Measurements from ENCODE around the gene DUXB. TPM values are rescaled to one million over a fixed set of nuclear protein-coding genes. Genes with fewer than 3 reads are reported as not detected.

Gene DUXB
- not detected for total RNA-seq

- no peak for DNase-seq
These were observed at the start of gene DUXB for GRCh38 chr16:75701361-75701760. TSS of gene DUXB (minus strand) at chr16:75701461. CDS start at chr16:75701418, 43 bp downstream.

- DNase-seq, result no peak
These were observed 49.3 kb upstream of the DUXB start for GRCh38 chr16:75750528-75750927.

DNA sequence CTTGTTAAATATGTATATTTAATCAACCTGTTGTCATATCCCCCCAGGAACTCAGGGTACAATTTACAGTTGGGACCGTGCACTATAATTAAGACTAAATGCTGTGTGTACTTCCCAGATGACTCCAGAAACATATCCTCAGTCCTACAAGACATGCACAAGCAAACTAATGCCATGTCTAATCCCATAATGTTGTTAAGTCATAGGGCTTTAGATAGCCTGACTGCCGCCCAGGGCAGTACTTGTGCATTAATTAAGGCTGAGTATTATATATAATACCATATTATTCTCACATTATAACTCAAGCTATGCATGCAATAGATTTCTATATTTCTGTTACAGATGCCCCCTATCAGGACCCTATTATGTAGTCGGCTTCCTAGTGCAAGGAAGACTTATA, 45.1 kb upstream of the DUXB start:
- no peak for DNase-seq

- no peak for DNase-seq
These were observed 44.6 kb upstream of the DUXB start for GRCh38 chr16:75745823-75746222.

GRCh38 chr16:75745242-75745641, 44.0 kb upstream of the DUXB start:
- no peak for DNase-seq

DNA sequence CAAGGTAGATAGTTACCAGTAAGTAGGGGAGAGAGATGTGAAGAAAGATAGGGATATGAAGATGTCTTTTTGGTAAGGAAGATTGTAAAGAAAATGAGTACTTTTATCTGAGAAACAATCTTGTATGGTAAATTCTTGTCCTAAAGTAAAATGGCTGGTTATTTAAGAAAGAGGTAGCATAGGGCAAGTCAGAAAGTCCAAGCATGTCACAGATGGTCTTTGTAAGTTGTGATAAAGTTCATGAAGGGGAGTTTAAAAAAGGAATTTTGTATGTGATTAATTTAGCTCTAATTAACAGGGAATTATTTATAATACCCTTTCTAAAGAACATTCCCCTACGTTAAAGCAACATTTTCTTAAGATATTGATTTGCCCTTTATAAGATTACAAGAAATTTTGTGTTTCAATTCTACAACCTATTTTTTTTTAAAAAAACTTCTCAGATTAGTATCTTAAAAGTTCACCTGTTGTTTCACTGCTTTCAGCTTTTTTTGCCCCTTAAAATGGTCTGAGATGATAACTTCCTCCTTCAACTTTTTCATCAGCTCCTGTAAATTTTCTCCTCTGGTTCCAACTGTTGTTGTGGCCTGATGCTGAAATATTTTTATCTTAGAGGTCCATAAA, 41.3 kb upstream of the DUXB start:
- DNase-seq, result no peak

DNA sequence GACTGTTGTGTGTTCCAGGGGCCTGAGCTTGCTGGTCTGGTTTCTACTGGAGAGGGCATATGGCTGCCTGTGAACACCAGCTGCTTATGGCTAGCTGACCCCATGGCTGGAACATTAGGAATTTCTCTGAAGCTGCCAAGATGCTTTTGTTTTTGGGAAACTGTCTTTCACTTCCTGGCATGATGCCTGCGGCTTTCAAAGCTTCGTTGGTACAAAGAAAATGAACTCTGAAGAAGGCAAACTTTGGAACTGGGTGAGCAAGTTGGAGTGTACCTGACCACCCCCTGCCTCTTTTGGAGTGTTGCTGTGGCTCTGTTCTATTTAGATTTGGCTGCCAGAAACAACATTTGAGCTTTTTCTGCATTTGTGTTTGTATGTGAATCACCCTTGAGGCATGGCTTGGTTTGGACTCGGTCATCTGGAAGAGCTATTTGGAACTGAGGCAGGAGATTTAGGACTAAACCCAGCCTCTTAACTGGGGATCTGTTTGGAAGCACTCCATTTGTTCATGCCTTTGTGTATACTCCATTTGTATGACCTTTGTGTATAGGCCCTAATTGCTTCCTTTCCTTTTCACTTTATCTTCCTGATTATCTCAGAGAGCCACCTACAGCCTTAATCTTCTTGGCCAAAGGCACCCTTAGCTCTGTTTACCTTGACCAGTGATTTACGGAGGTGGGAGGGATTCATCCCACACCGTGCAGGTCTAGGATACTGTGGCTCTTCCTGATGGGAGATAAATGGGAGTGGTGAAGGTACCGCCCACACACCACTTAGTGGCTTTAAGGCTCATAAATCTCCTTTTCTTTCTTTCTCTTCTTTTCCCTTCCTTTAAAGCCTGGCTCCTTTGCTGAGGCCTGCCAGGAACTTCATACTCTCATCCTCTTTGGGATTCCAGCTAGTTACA, 32.3 kb upstream of the DUXB start:
- DNase-seq, result peak; percentile 63

GRCh38 chr16:75732871-75733270, 31.6 kb upstream of the DUXB start:
- no peak for DNase-seq

DNA sequence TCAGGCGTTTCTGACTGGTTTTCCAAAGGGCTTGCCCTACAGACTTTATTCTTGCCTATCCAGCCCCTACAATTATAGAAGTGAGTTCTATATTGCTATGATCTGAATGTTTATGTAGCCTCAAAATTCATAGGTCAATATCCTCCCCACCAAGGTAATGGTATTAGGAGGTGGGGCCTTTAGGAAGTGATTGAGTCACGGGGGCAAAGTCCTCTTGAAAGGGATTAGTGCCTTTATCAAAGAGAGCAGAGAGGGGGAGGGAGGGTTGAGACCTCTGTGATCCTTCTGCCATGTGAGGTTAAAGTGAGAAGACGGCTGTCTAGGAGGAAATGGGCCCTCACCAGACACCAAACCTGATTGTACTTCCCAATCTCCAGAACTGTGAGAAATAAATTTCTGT, 26.0 kb upstream of the DUXB start:
- no peak for DNase-seq

DNA sequence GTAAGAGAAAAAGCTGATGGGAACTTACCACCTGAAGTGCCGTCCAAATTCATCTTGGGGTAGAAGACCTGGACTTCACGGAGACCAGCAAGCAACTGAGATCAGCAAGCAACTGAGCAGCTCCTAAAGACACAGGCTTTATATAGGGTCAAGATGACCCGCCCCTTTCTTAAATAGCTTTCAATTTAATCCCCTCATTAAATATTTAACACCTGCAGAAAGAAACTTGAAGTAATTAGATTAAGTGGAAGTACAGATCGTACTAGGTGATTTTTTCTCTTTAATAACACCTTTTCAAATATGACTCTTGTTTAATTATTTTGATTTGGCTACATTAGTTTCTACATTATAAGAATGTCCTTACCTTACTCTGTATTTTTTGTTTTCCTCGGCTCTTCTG, 25.1 kb upstream of the DUXB start, which contains the start of gene CPHXL:
CPHXL (minus strand) TSS at position 101 of the 400 bp plus-strand sequence; CDS start at position 53, 48 bp downstream.
- no peak for DNase-seq

DNA sequence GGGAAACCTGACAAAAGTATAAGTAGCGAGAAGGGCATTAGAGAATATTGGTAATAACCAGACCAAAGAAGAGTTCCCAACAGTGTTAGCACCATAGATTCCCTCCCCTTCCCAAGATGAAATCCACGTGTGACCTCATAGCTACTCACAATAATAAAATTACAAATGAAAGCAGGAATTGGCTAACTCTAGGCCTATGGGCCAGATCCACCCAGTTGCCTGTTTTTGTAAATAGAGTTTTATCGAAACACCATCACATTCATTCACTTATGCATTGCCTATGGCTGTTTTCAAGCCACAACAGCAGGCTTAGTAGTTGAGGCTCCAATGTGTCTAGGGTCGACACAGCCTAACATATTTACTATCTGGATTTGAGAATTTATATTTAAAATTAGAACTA, 17.2 kb upstream of the DUXB start:
- DNase-seq, result no peak

- DNase-seq, result no peak
These were observed 13.4 kb upstream of the DUXB start for GRCh38 chr16:75714661-75715060.

DNA sequence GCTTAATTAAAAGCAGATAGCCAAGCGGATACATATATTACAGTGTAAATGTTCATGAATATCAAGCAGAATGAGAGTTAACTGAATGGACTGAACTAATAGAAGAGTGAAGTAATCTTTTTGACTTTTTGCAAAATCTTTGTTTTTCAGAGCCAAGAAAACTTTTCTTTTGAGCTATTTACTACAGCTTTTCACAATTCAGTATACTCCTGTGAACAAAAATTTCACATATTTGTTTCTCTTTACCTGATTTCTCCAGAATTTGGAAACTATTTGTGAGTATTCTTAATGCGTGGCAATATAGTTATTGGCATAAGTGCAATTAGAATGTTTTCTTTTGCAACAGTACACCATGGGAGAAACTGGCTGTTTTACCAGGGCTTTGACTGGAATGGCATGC, 9.1 kb upstream of the DUXB start:
- no peak for DNase-seq

- no peak for DNase-seq
These were observed 2.0 kb upstream of the DUXB start for GRCh38 chr16:75703306-75703705.

DNA sequence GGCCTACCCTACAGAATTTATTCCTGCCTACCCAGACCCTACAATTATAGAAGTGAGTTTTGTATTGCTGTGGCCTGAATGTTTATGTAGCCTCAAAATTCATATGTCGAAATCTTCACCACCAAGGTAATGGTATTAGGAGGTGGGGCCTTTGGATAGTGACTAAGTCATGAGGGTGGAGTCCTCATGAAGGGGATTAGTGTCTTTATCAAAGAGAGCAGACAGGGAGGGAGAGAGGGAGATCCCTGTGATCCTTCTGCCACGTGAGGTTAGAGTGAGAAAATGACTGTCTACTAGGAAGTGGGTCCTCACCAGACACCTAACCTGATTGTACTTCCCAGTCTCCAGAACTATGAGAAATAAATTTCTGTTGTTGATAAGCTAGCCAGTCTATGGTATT, 981 bp upstream of the DUXB start:
- DNase-seq, result peak; percentile 1

GRCh38 chr16:75697571-75697970, 3.7 kb downstream of the DUXB start:
- DNase-seq, result no peak

- DNase-seq, result no peak
These were observed 5.6 kb downstream of the DUXB start for GRCh38 chr16:75695708-75696107.

DNA sequence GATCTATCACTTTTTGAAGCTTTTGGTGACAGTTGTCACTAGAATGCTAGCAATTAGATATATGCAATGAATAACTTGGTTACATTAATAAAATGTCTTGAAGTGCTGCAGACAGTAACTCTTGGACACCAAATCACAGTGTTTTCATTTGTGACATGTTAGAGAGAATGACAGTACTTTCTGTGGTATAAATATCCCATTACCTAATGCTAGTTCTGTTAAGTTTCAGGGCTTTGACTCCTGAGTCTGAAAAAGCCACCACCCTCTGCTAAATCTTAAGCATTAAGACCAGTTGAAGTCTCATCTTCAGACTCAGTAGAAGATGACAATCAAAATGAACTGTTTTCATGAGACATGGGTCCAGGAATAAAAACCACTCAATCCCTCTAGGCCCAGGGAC, 13.9 kb downstream of the DUXB start:
- DNase-seq, result no peak

GRCh38 chr16:75682308-75682707, 19.0 kb downstream of the DUXB start:
- DNase-seq, result no peak

- no peak for DNase-seq
These were observed 21.9 kb downstream of the DUXB start for GRCh38 chr16:75679366-75679765.

DNA sequence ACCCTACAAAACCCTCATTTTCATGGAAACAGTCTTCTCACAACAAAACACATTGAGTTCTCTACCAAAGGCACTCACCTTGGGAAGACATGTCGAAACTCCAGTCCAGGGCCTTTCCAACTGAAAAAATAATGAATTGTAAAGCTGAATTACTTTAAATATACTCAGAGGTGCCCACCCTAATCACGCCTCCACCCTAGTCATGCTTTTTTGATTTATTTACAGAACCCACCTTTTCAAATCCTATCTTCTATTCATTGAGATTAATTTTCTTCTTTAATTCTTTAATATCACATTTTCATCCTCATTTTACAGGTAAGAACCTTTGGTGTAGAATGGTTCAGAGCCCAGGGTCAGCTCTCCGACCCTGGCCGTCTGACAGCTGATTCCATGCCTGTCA, 24.4 kb downstream of the DUXB start, which contains the start of gene CPHXL2:
CPHXL2 (minus strand) TSS at position 101 of the 400 bp plus-strand sequence; CDS start at position 91, 10 bp downstream.
- no peak for DNase-seq

DNA sequence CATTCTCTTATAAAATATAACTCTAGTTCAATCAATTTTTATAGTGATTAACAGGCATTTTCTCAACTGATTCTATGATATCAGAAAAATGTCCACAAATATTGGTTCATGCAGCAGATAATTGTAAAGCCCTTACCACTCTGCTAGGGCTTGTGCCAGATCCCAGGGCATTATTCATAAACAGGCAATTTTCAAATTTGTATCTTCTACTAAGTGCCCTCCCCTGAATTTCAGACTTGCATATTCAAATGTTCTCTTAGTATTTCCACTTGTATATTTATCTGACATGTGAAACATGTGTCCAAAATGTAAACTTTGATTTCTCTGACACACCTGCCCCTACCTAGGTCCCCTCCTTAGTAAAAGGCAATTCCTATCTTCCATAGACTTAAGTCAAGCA, 33.8 kb downstream of the DUXB start:
- no peak for DNase-seq

- DNase-seq, result no peak
These were observed 40.4 kb downstream of the DUXB start for GRCh38 chr16:75660726-75661302.

Data from tongue (tissue), 2 donors.